Calu3 (cell line): Measurements from ENCODE around the gene STK39. TPM values are rescaled to one million over a fixed set of nuclear protein-coding genes. Genes with fewer than 3 reads are reported as not detected.

Experiments used
- BruUV-seq: library from RNA; stranded (reverse); fragments of 400-500 nt; replicated peaks from 2 replicates; lab custom pipeline; 2021; lab: Mats Ljungman, UMichigan
- CTCF ChIA-PET: fragments of 300-600 bp; sonication (Branson Sonifier 250); formaldehyde crosslinking; loops from one replicate; lab custom pipeline; 2022; ENCODE audit warnings: antibody characterized with exemption; lab: Charles Lee
- DNase-seq: peaks from one replicate; pipeline ENCODE4 v3.0.0; 2022
- H3K27ac Mint-ChIP-seq: one replicate; pipeline ENCODE4 v1.8.0; 2022; ENCODE audit warnings: mixed read lengths; ENCODE audit not compliant: unreplicated experiment
- H3K27me3 Mint-ChIP-seq: one replicate; pipeline ENCODE4 v1.8.0; 2022; ENCODE audit warnings: mixed read lengths; ENCODE audit not compliant: unreplicated experiment
- H3K36me3 Mint-ChIP-seq: one replicate; pipeline ENCODE4 v1.8.0; 2022; ENCODE audit warnings: mild to moderate bottlenecking, moderate library complexity, mixed read lengths; ENCODE audit not compliant: insufficient read depth, unreplicated experiment
- H3K4me1 Mint-ChIP-seq: one replicate; pipeline ENCODE4 v1.8.0; 2022; ENCODE audit warnings: mild to moderate bottlenecking, low read depth, mixed read lengths; ENCODE audit not compliant: unreplicated experiment
- H3K4me3 Mint-ChIP-seq: one replicate; pipeline ENCODE4 v1.8.0; 2022; ENCODE audit warnings: mild to moderate bottlenecking, low read depth, moderate library complexity, mixed read lengths; ENCODE audit not compliant: unreplicated experiment
- H3K9me3 Mint-ChIP-seq: one replicate; pipeline ENCODE4 v1.8.0; 2022; ENCODE audit warnings: low read depth, mixed read lengths; ENCODE audit not compliant: unreplicated experiment
- intact Hi-C: fragments of 100-400 bp; cut with micrococcal nuclease; formaldehyde crosslinking; loops from one replicate; pipeline ENCODE4 v1.10.0; 2022; ENCODE audit not compliant: unreplicated experiment
- total RNA-seq: library from RNA; stranded (reverse); gene quantifications from 2 replicates; pipeline ENCODE4 v1.2.3, GENCODE V29; 2022
- TF ChIP-seq, protein P1 (sequence below): fragments of 200-600 bp; IDR thresholded peaks from one replicate; pipeline ENCODE4 v1.8.0; 2022; ENCODE audit warnings: antibody characterized with exemption; ENCODE audit not compliant: unreplicated experiment

The STK39 gene
- total RNA-seq, 1 experiment from 2014 or later = 110 TPM

DNA sequence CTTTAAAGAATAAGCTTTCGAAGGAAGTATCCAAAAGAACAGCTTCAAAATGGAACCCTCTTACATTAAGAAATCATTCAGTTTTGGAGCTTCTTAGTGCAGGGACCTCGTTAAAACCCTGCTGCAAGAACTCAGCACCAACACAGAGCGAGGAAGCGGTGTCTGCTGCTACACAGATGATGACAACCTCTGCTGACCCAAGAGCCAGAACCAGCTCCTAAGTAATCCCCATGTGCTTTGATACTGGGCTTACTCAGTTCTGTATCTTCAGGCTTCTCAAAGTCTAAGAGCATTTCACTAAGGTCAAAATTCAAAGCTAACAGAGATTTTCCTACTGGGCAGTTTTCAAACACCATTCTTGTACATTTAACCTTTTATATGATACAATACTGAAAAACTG, 194.6 kb downstream of the STK39 start:
- TF ChIP-seq, protein P1, sequence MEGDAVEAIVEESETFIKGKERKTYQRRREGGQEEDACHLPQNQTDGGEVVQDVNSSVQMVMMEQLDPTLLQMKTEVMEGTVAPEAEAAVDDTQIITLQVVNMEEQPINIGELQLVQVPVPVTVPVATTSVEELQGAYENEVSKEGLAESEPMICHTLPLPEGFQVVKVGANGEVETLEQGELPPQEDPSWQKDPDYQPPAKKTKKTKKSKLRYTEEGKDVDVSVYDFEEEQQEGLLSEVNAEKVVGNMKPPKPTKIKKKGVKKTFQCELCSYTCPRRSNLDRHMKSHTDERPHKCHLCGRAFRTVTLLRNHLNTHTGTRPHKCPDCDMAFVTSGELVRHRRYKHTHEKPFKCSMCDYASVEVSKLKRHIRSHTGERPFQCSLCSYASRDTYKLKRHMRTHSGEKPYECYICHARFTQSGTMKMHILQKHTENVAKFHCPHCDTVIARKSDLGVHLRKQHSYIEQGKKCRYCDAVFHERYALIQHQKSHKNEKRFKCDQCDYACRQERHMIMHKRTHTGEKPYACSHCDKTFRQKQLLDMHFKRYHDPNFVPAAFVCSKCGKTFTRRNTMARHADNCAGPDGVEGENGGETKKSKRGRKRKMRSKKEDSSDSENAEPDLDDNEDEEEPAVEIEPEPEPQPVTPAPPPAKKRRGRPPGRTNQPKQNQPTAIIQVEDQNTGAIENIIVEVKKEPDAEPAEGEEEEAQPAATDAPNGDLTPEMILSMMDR = no peak
- Mint-ChIP-seq H3K27me3 (no peaks in the 10 kb centered on the region), H3K27ac (no peak overlapping the region), H3K9me3 (no peaks in the 10 kb centered on the region), H3K36me3 (peaks cover 26% of the 10 kb centered on the region), H3K4me1 (no peaks in the 10 kb centered on the region), H3K4me3 (no peak overlapping the region)
- BruUV-seq = no TSS peak
- no peak for DNase-seq
- CTCF ChIA-PET = no interaction called here
- intact Hi-C loops = no loop called here

DNA sequence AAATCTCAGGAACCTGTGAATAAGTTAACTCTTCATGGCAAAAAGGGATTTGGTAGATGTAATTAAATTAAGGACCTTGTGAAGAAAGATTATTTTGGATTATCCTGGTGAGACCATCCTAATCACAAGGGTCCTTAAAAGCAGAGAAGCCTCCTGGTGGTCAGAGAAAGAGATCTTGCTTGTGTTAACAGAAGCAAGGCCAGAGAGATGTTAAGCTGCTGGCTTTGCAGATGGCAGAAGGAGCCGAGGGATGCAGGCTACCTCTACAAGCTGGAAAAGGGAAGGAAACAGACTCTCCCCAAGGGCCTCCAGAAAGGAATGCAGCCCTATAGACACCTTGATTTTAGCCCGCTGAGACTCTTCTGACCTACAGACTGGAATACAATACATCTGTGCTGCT, 197.0 kb downstream of the STK39 start:
- Mint-ChIP-seq H3K9me3 (no peaks in the 10 kb centered on the region), H3K27me3 (no peaks in the 10 kb centered on the region), H3K36me3 (peaks cover 35% of the 10 kb centered on the region), H3K4me1 (no peaks in the 10 kb centered on the region), H3K27ac (no peak overlapping the region), H3K4me3 (no peak overlapping the region)
- CTCF ChIA-PET = no interaction called here
- DNase-seq = no peak
- intact Hi-C loops = no loop called here
- BruUV-seq = no TSS peak
- TF ChIP-seq, protein P1 = no peak

DNA sequence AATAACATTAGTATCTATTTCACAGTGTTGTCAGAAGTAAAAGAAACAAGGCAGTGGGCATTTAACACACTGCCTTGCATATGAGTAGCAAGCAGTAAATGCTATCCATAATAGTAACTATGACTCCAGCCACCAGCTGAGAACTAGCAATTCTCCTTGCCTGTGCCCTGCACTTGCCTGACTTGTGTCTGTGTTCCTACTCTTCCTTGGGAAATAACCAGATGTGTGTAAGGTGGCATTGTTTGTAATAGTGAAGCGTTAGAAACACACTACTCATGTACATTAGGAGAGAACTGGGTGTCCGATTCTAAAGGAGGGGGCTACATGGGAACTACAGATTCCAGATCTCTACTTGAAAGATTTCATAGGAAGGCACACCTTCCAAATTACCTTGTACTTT, 197.8 kb downstream of the STK39 start:
- Mint-ChIP-seq H3K27ac (no peak overlapping the region), H3K4me1 (no peaks in the 10 kb centered on the region), H3K27me3 (no peaks in the 10 kb centered on the region), H3K36me3 (peaks cover 31% of the 10 kb centered on the region), H3K9me3 (no peaks in the 10 kb centered on the region), H3K4me3 (no peak overlapping the region)
- BruUV-seq = no TSS peak
- intact Hi-C loops = no loop called here
- DNase-seq = no peak
- TF ChIP-seq, protein P1 = no peak
- CTCF ChIA-PET = no interaction called here

DNA sequence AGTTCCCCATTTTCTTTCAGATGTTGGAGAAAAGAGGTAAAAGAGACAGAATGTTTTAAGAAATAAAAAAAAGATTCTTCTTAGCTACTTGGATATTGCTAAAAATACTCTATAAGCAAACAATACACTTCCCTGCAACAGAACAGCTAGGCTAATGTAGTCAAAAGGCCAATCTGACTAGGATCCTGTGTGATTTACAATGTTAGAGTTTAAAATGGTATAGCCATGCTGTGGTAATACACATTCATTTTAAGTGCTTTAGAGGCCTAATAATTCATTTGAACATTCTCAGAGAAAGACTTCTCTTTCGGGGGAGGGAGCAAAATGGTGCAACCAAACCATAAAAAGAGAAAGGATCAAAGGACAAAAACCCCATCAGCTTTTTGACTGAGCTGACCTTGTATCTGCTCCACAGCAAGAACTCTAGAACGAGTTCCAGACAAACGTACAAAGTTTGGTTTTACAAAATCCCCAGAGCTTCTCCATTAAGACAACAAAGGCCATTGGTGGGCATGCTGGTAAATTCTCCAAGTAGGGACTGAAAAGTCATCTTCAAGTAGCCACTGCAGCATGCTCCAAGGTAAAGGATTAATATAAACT, 200.2 kb downstream of the STK39 start:
- intact Hi-C loops = no loop called here
- H3K4me3 Mint-ChIP-seq = no peak overlapping the region
- peaks cover 30% of the 10 kb centered on the region for H3K36me3 Mint-ChIP-seq
- no peaks in the 10 kb centered on the region for H3K4me1 Mint-ChIP-seq
- no peaks in the 10 kb centered on the region for H3K27me3 Mint-ChIP-seq
- H3K27ac Mint-ChIP-seq = no peak overlapping the region
- CTCF ChIA-PET = no interaction called here
- no TSS peak for BruUV-seq
- TF ChIP-seq, protein P1 = no peak
- DNase-seq = no peak
- H3K9me3 Mint-ChIP-seq = no peaks in the 10 kb centered on the region
